IMR-90 (cell line): Measurements from ENCODE around the gene CACNA1D. TPM values are rescaled to one million over a fixed set of nuclear protein-coding genes. Genes with fewer than 3 reads are reported as not detected.

Source experiments
- ATAC-seq: fragments of 200-7000 bp; cut with Tn5 transposase; 2 replicates; pipeline ENCODE4 v1.9.1; 2020; ENCODE audit warnings: low read depth, mild to moderate bottlenecking, moderate library complexity
- BruUV-seq: library from RNA; stranded (reverse); fragments of 400-500 nt; replicated peaks from 2 replicates; lab custom pipeline; 2021; lab: Mats Ljungman, UMichigan
- CTCF ChIA-PET: fragments of 300-600 bp; formaldehyde crosslinking; extraction: SDS; loops from one replicate; lab custom pipeline; 2021; ENCODE audit warnings: antibody characterized with exemption; lab: Yijun Ruan, JAX
- POLR2A ChIA-PET: fragments of 300-600 bp; sonication (Branson Sonifier 250); formaldehyde crosslinking; loops from one replicate; lab custom pipeline; 2022; ENCODE audit warnings: antibody characterized with exemption; ENCODE audit not compliant: unreplicated experiment; lab: Charles Lee
- DNase-seq: peaks from one replicate; pipeline ENCODE4 v3.0.0; 2013
- H2AFZ ChIP-seq: replicated peaks from 2 replicates; pipeline ENCODE3; 2013; ENCODE audit warnings: low read length, mild to moderate bottlenecking; ENCODE audit not compliant: poor library complexity
- H2AK5ac ChIP-seq: 2 replicates; pipeline ENCODE4 v1.6.1; 2013; ENCODE audit warnings: low read depth, low read length, inconsistent platforms
- H2AK9ac ChIP-seq: replicated peaks from 2 replicates; pipeline ENCODE3; 2013; ENCODE audit warnings: mild to moderate bottlenecking, low read depth, low read length, moderate library complexity; ENCODE audit not compliant: poor library complexity
- H2BK120ac ChIP-seq: 2 replicates; pipeline ENCODE4 v1.6.1; 2013; ENCODE audit warnings: low read depth, low read length, inconsistent platforms
- H2BK15ac ChIP-seq: 3 replicates; pipeline ENCODE4 v1.6.1; 2013; ENCODE audit warnings: low read depth, low read length, inconsistent platforms
- H2BK20ac ChIP-seq: 2 replicates; pipeline ENCODE4 v1.6.1; 2013; ENCODE audit warnings: low read depth, mild to moderate bottlenecking, inconsistent platforms, low read length, moderate library complexity
- H2BK5ac ChIP-seq: 2 replicates; pipeline ENCODE4 v1.6.1; 2013; ENCODE audit warnings: mild to moderate bottlenecking, low read depth, low read length, inconsistent platforms; ENCODE audit not compliant: poor library complexity, severe bottlenecking
- H3K14ac ChIP-seq: replicated peaks from 2 replicates; pipeline ENCODE4 v1.6.1; 2013; ENCODE audit warnings: low read depth, low read length, inconsistent platforms
- H3K18ac ChIP-seq: 2 replicates; pipeline ENCODE4 v1.6.1; 2013; ENCODE audit warnings: low read depth, low read length, control low read depth
- H3K23ac ChIP-seq: 2 replicates; pipeline ENCODE4 v1.6.1; 2013; ENCODE audit warnings: low read depth, low read length, inconsistent platforms
- H3K27ac ChIP-seq: 2 replicates; pipeline ENCODE4 v1.5.1; 2013; ENCODE audit warnings: mild to moderate bottlenecking, control low read depth, low read length; ENCODE audit not compliant: insufficient read depth
- H3K27me3 ChIP-seq: 2 replicates; pipeline ENCODE4 v1.6.1; 2013; ENCODE audit warnings: low read length; ENCODE audit not compliant: control insufficient read depth, insufficient read depth
- H3K36me3 ChIP-seq: 2 replicates; pipeline ENCODE4 v1.6.1; 2013; ENCODE audit warnings: low read length, mixed read lengths; ENCODE audit not compliant: control insufficient read depth, insufficient read depth
- H3K4ac ChIP-seq: 2 replicates; pipeline ENCODE4 v1.6.1; 2013; ENCODE audit warnings: low read depth, low read length, inconsistent platforms
- H3K4me1 ChIP-seq: 2 replicates; pipeline ENCODE4 v1.6.1; 2013; ENCODE audit warnings: low read length, mixed read lengths; ENCODE audit not compliant: control insufficient read depth, insufficient read depth
- H3K4me2 ChIP-seq: 2 replicates; pipeline ENCODE4 v1.6.1; 2013; ENCODE audit warnings: low read depth, mild to moderate bottlenecking, control low read depth, low read length, moderate library complexity
- H3K4me3 ChIP-seq: 2 replicates; pipeline ENCODE4 v1.5.1; 2013; ENCODE audit warnings: low read depth, mild to moderate bottlenecking, control low read depth, low read length, moderate library complexity; ENCODE audit not compliant: insufficient read depth
- H3K56ac ChIP-seq: 2 replicates; pipeline ENCODE4 v1.6.1; 2013; ENCODE audit warnings: low read length, inconsistent platforms; ENCODE audit not compliant: insufficient read depth; ENCODE audit errors: extremely low read depth
- H3K79me1 ChIP-seq, 2 experiments: 2 replicates each; pipeline ENCODE4 v1.6.1; 2013; ENCODE audit warnings: low read length in 2 of 2, inconsistent platforms in 1 of 2, low read depth in 1 of 2
- H3K9ac ChIP-seq: 2 replicates; pipeline ENCODE4 v1.6.1; 2013; ENCODE audit warnings: low read depth, low read length, control low read depth
- H3K9me1 ChIP-seq: 2 replicates; pipeline ENCODE4 v1.6.1; 2013; ENCODE audit warnings: low read length, inconsistent platforms; ENCODE audit not compliant: insufficient read depth
- H3K9me3 ChIP-seq: 2 replicates; pipeline ENCODE4 v1.6.1; 2013; ENCODE audit warnings: low read length; ENCODE audit not compliant: control insufficient read depth, insufficient read depth
- H4K20me1 ChIP-seq: 2 replicates; pipeline ENCODE4 v1.6.1; 2013; ENCODE audit warnings: low read length, inconsistent platforms; ENCODE audit not compliant: insufficient read depth
- H4K5ac ChIP-seq: 2 replicates; pipeline ENCODE4 v1.6.1; 2013; ENCODE audit warnings: mild to moderate bottlenecking, low read depth, low read length, control low read depth
- H4K8ac ChIP-seq, 2 experiments: 2 replicates each; pipeline ENCODE4 v1.6.1; 2013; ENCODE audit warnings: low read depth in 2 of 2, low read length in 2 of 2, control low read depth in 1 of 2, inconsistent platforms in 1 of 2
- H4K91ac ChIP-seq: 2 replicates; pipeline ENCODE4 v1.6.1; 2013; ENCODE audit warnings: low read depth, low read length, inconsistent platforms; ENCODE audit not compliant: insufficient read depth
- BHLHE40 ChIP-seq: fragments of 150-350 bp; IDR thresholded peaks from 2 replicates; pipeline ENCODE4 v1.6.1; 2016; ENCODE audit warnings: mild to moderate bottlenecking, low read depth, low read length
- ELK1 ChIP-seq: fragments of 150-350 bp; IDR thresholded peaks from 2 replicates; pipeline ENCODE4 v1.6.1; 2016; ENCODE audit warnings: low read depth, mild to moderate bottlenecking, low read length, moderate library complexity, borderline replicate concordance
- MAFK ChIP-seq: IDR thresholded peaks from 2 replicates; pipeline ENCODE4 v1.6.1; 2012; ENCODE audit warnings: low read depth, low read length, improper control_type of control experiment
- NFE2L2 ChIP-seq: fragments of 150-350 bp; IDR thresholded peaks from 2 replicates; pipeline ENCODE4 v1.6.1; 2016; ENCODE audit warnings: low read depth, mild to moderate bottlenecking, low read length
- POLR2A ChIP-seq: IDR thresholded peaks from 2 replicates; pipeline ENCODE4 v1.6.1; 2012; ENCODE audit warnings: mild to moderate bottlenecking, low read depth, low read length
- RCOR1 ChIP-seq: IDR thresholded peaks from 2 replicates; pipeline ENCODE4 v1.6.1; 2012; ENCODE audit warnings: mild to moderate bottlenecking, low read length, improper control_type of control experiment; ENCODE audit not compliant: insufficient replicate concordance
- RFX5 ChIP-seq: IDR thresholded peaks from 2 replicates; pipeline ENCODE4 v1.8.0; 2012; ENCODE audit warnings: low read depth, mild to moderate bottlenecking, low read length, moderate library complexity
- SMC3 ChIP-seq: fragments of 150-350 bp; IDR thresholded peaks from 2 replicates; pipeline ENCODE4 v1.6.1; 2016; ENCODE audit warnings: low read depth, mild to moderate bottlenecking, antibody characterized with exemption, low read length, moderate library complexity
- USF2 ChIP-seq: fragments of 150-350 bp; IDR thresholded peaks from 2 replicates; pipeline ENCODE4 v1.6.1; 2017; ENCODE audit warnings: mild to moderate bottlenecking, antibody characterized with exemption, low read length, low read depth
- WGBS, 2 experiments: methylation state at CpG; one replicate each; pipeline versions ENCODE4 v1.1.5 to v1.1.7; 2013; ENCODE audit warnings: missing lambda C conversion rate in 2 of 2; ENCODE audit not compliant: insufficient read length in 1 of 2; ENCODE audit errors: extremely low coverage in 2 of 2; 5-methylcytosine and 5-hydroxymethylcytosine counted together
- dilution Hi-C: fragments of 300-500 bp; cut with HindIII; formaldehyde crosslinking; loops from one replicate; pipeline ENCODE4 v1.14.3; 2018; ENCODE audit warnings: low sequenced_read_pairs; ENCODE audit not compliant: unreplicated experiment
- in situ Hi-C: fragments of 300-500 bp; cut with MboI; formaldehyde crosslinking; loops from 3 replicates; pipeline ENCODE4 v1.14.3; 2019; ENCODE audit warnings: low sequenced_read_pairs, inconsistent platforms, mixed read lengths
- intact Hi-C: fragments of 100-400 bp; cut with micrococcal nuclease; formaldehyde crosslinking; loops from 2 replicates; pipeline ENCODE4 v1.10.0; 2022
- polyA plus RNA-seq, 3 experiments: library from polyadenylated mRNA; depleted of rRNA; stranded (reverse); fragments of >200 nt; gene quantifications; 2 replicates each; pipeline ENCODE4 v1.2.3, GENCODE V29; 2012; ENCODE audit warnings: low replicate concordance in 1 of 3
- total RNA-seq: library from RNA; depleted of rRNA; stranded (reverse); fragments of >200 nt; gene quantifications from 2 replicates; pipeline ENCODE4 v1.2.3, GENCODE V29; 2012

CACNA1D gene
- total and polyA plus RNA-seq, 2 of the 4 experiments (the other 2 are of a cell fraction) = 0.07 TPM; not detected in 1

- no peak overlapping the region for H4K8ac ChIP-seq
- no peak overlapping the region for H2AK5ac ChIP-seq
- no peak overlapping the region for H2BK5ac ChIP-seq
- H3K18ac ChIP-seq = no peak overlapping the region
- H2AFZ ChIP-seq = no peak overlapping the region
- no peak overlapping the region for H3K27ac ChIP-seq
- H4K5ac ChIP-seq = no peak overlapping the region
- no peak overlapping the region for H3K4me3 ChIP-seq
- no peaks in the 10 kb centered on the region; the same call in 1 of the 2 replicates for H3K9me1 ChIP-seq
- ChIA-PET CTCF (no interaction called here), POLR2A (no interaction called here)
- intact Hi-C loops = no loop called here
- H3K56ac ChIP-seq = no peak overlapping the region
- no peaks in the 10 kb centered on the region; the same call in 1 of the 2 replicates for H3K27me3 ChIP-seq
- WGBS, 2 experiments = no CpG with 5 or more reads among the region's 3 CpGs
- H3K4me1 ChIP-seq = no peaks in the 10 kb centered on the region
- DNase-seq (no peak), ATAC-seq (no peak)
- H2BK15ac ChIP-seq = no peak overlapping the region
- H3K9ac ChIP-seq = no peak overlapping the region
- H3K14ac ChIP-seq = no peak overlapping the region
- no peak overlapping the region for H3K4me2 ChIP-seq
- H3K79me1 ChIP-seq = no peaks in the 10 kb centered on the region
- no TSS peak for BruUV-seq
- no peak overlapping the region for H3K23ac ChIP-seq
- no peaks in the 10 kb centered on the region for H3K9me3 ChIP-seq
- no peaks in the 10 kb centered on the region for H4K20me1 ChIP-seq
- no peak overlapping the region for H2BK120ac ChIP-seq
- dilution Hi-C loops = no loop called here
- no peak overlapping the region for H4K91ac ChIP-seq
- no peaks in the 10 kb centered on the region for H3K36me3 ChIP-seq
- in situ Hi-C loops = no loop called here
- TF ChIP-seq MAFK = no peak
- TF ChIP-seq NFE2L2 = no peak
- no peak for TF ChIP-seq POLR2A
- TF ChIP-seq RCOR1 = no peak
- TF ChIP-seq USF2 = no peak
- TF ChIP-seq RFX5 = no peak
- TF ChIP-seq ELK1 = no peak
- TF ChIP-seq BHLHE40 = no peak
- no peak for TF ChIP-seq SMC3
- H2BK20ac ChIP-seq = no peak overlapping the region
- no peak overlapping the region for H2AK9ac ChIP-seq
- H3K4ac ChIP-seq = no peak overlapping the region
Measured at GRCh38 chr3:53577506-53577905, 83.1 kb downstream of the CACNA1D start.
